Panc1 (cell line): ENCODE results near the gene KRTAP10-4. TPM values are rescaled to one million over a fixed set of nuclear protein-coding genes. Genes with fewer than 3 reads are reported as not detected.

Experiments
- ATAC-seq: fragments of 200-7000 bp; cut with Tn5 transposase; 2 replicates; pipeline ENCODE4 v1.9.1; 2020; ENCODE audit warnings: mild to moderate bottlenecking, moderate library complexity
- BruUV-seq: library from RNA; stranded (reverse); fragments of 400-500 nt; replicated peaks from 2 replicates; lab custom pipeline; 2021; lab: Mats Ljungman, UMichigan
- CTCF ChIA-PET: fragments of 300-600 bp; sonication (Branson Sonifier 250); formaldehyde crosslinking; loops from one replicate; lab custom pipeline; 2022; ENCODE audit warnings: antibody characterized with exemption; lab: Charles Lee
- POLR2A ChIA-PET: fragments of 300-600 bp; sonication (Branson Sonifier 250); formaldehyde crosslinking; loops from one replicate; lab custom pipeline; 2022; ENCODE audit warnings: antibody characterized with exemption; lab: Charles Lee
- DNase-seq: peaks from one replicate; pipeline ENCODE4 v3.0.0-alpha.2; 2010; ENCODE audit warnings: low read depth, low spot score
- H3K27ac ChIP-seq: 2 replicates; pipeline ENCODE4 v1.5.1; 2011; ENCODE audit warnings: mild to moderate bottlenecking, low read length, inconsistent platforms
- H3K27me3 ChIP-seq: fragments of 200-500 bp; sonication (Bioruptor generic); 2 replicates; pipeline ENCODE4 v1.6.0; 2014; ENCODE audit warnings: low read length, inconsistent platforms; ENCODE audit not compliant: control insufficient read depth, insufficient read depth
- H3K36me3 ChIP-seq: fragments of 200-500 bp; sonication (Bioruptor generic); 2 replicates; pipeline ENCODE4 v1.5.1; 2014; ENCODE audit warnings: inconsistent platforms, mild to moderate bottlenecking, low read length, moderate library complexity; ENCODE audit not compliant: control insufficient read depth, insufficient read depth
- H3K4me1 ChIP-seq: 2 replicates; pipeline ENCODE4 v1.5.1; 2011; ENCODE audit warnings: inconsistent platforms, mild to moderate bottlenecking, low read length, moderate library complexity; ENCODE audit not compliant: control insufficient read depth, insufficient read depth
- H3K4me3 ChIP-seq, 2 experiments: 2 replicates each; pipeline ENCODE4 v1.5.1; 2011 to 2012; ENCODE audit warnings: low read depth in 2 of 2, low read length in 2 of 2, mild to moderate bottlenecking in 2 of 2, inconsistent platforms in 1 of 2, moderate library complexity in 1 of 2
- H3K9me3 ChIP-seq: fragments of 200-500 bp; sonication (Bioruptor generic); 2 replicates; pipeline ENCODE4 v1.5.1; 2014; ENCODE audit warnings: low read depth, mild to moderate bottlenecking, inconsistent platforms, low read length, moderate library complexity; ENCODE audit not compliant: control insufficient read depth, insufficient read depth
- POLR2AphosphoS5 ChIP-seq: IDR thresholded peaks from 2 replicates; pipeline ENCODE4 v1.6.1; 2012; ENCODE audit warnings: mild to moderate bottlenecking, low read depth, low read length, moderate library complexity
- SIN3A ChIP-seq: IDR thresholded peaks from 2 replicates; pipeline ENCODE4 v1.6.1; 2012; ENCODE audit warnings: low read depth, mild to moderate bottlenecking, low read length, moderate library complexity, borderline replicate concordance; ENCODE audit not compliant: insufficient read depth
- TCF7L2 ChIP-seq: IDR thresholded peaks from 2 replicates; pipeline ENCODE4 v1.6.1; 2011; ENCODE audit warnings: mild to moderate bottlenecking, low read depth, low read length, inconsistent platforms
- in situ Hi-C: cut with HindIII; loops from 2 replicates; pipeline ENCODE4 v1.10.0; 2016; ENCODE audit warnings: low sequenced_read_pairs, low pct_unique_long_range_greater_than_20kb
- intact Hi-C: fragments of 100-400 bp; cut with micrococcal nuclease; formaldehyde crosslinking; loops from one replicate; pipeline ENCODE4 v1.10.0; 2022; ENCODE audit not compliant: unreplicated experiment
- total RNA-seq: library from RNA; stranded (reverse); gene quantifications from one replicate; pipeline ENCODE4 v1.2.1, GENCODE V29; 2021; ENCODE audit not compliant: unreplicated experiment
- TF ChIP-seq, protein P1 (sequence below), 2 experiments: IDR thresholded peaks; 2 replicates each; pipeline ENCODE4 v1.6.1; 2011 to 2012; ENCODE audit warnings: low read depth in 2 of 2, control low read depth in 1 of 2, low read length in 1 of 2, mild to moderate bottlenecking in 1 of 2, moderate library complexity in 1 of 2; ENCODE audit not compliant: insufficient read depth in 1 of 2
- TF ChIP-seq, protein P2 (sequence below): fragments of 450-650 bp; IDR thresholded peaks from 2 replicates; pipeline ENCODE4 v1.5.1; 2017; ENCODE audit warnings: mild to moderate bottlenecking

KRTAP10-4 gene
- total RNA-seq, 1 experiment from 2014 or later, result not detected

DNA sequence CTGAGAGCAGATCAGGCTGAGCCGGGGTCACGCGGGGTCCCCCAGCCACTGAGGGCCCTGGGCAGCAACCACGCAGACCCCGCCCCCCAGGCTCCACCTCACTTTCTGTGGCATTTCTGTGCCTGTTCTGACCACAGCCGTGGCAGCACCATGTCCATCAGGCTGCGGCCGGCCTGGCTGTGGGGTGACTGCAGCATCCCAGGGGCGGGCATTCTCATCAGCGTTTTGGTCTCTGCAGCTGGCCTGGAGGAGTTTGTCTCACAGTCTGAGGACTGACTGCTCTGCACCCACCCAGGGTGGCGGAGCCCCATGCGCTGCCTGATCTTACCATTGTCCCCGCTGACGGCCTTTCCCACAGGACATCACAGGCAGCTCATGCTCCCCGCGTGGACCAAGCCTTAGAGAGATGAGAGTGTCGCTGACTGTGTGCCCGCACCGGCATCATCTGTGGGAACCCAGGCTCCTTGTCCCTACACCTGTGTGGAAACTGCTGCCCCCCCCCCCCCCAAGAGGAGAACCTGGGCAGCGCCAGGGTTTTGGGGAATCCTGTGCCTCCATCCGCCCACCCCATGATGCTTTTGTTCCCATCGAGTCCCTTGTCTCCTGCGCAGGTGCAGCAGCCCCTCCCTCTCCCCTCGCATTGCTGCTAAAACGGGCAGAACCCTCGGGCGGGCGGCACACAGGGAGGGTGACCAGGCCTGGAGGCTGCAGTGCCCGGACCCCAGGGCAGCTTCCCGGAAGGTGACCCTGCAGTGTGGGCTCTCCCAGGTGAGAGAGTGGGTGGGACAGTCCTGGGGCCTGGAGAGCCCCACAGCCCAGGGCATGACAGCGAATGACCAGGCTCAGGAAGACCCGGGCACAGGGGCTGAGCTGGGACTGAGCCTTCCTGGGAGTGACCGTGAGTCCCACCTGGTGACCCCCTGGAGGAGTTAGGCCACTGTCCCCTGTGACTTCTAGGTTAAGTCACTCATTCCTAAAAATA is 35.3 kb upstream of the KRTAP10-4 start:
- Histone ChIP-seq H3K27ac (no peak overlapping the region), H3K4me1 (no peaks in the 10 kb centered on the region), H3K4me3 (no peak overlapping the region), H3K9me3 (peaks cover 10% of the 10 kb centered on the region; the same call in 1 of the 2 replicates), H3K36me3 (no peaks in the 10 kb centered on the region), H3K27me3 (no peaks in the 10 kb centered on the region)
- intact Hi-C loops (no loop called here), in situ Hi-C loops (no loop called here)
- no peak for DNase-seq
- TF ChIP-seq, protein P1, sequence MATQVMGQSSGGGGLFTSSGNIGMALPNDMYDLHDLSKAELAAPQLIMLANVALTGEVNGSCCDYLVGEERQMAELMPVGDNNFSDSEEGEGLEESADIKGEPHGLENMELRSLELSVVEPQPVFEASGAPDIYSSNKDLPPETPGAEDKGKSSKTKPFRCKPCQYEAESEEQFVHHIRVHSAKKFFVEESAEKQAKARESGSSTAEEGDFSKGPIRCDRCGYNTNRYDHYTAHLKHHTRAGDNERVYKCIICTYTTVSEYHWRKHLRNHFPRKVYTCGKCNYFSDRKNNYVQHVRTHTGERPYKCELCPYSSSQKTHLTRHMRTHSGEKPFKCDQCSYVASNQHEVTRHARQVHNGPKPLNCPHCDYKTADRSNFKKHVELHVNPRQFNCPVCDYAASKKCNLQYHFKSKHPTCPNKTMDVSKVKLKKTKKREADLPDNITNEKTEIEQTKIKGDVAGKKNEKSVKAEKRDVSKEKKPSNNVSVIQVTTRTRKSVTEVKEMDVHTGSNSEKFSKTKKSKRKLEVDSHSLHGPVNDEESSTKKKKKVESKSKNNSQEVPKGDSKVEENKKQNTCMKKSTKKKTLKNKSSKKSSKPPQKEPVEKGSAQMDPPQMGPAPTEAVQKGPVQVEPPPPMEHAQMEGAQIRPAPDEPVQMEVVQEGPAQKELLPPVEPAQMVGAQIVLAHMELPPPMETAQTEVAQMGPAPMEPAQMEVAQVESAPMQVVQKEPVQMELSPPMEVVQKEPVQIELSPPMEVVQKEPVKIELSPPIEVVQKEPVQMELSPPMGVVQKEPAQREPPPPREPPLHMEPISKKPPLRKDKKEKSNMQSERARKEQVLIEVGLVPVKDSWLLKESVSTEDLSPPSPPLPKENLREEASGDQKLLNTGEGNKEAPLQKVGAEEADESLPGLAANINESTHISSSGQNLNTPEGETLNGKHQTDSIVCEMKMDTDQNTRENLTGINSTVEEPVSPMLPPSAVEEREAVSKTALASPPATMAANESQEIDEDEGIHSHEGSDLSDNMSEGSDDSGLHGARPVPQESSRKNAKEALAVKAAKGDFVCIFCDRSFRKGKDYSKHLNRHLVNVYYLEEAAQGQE (IDR thresholded peaks at IDR 0.05; ENCODE audit: insufficient read depth in 1 of 2, low read depth in 2 of 2, low read length in 1 of 2), result no peak
- TF ChIP-seq POLR2AphosphoS5 (no peak), TCF7L2 (no peak), SIN3A (no peak)
- TF ChIP-seq, protein P2, sequence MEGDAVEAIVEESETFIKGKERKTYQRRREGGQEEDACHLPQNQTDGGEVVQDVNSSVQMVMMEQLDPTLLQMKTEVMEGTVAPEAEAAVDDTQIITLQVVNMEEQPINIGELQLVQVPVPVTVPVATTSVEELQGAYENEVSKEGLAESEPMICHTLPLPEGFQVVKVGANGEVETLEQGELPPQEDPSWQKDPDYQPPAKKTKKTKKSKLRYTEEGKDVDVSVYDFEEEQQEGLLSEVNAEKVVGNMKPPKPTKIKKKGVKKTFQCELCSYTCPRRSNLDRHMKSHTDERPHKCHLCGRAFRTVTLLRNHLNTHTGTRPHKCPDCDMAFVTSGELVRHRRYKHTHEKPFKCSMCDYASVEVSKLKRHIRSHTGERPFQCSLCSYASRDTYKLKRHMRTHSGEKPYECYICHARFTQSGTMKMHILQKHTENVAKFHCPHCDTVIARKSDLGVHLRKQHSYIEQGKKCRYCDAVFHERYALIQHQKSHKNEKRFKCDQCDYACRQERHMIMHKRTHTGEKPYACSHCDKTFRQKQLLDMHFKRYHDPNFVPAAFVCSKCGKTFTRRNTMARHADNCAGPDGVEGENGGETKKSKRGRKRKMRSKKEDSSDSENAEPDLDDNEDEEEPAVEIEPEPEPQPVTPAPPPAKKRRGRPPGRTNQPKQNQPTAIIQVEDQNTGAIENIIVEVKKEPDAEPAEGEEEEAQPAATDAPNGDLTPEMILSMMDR, result no peak
- no peak for ATAC-seq
- CTCF ChIA-PET, result no interaction called here
- POLR2A ChIA-PET, result no interaction called here
- no TSS peak for BruUV-seq

DNA sequence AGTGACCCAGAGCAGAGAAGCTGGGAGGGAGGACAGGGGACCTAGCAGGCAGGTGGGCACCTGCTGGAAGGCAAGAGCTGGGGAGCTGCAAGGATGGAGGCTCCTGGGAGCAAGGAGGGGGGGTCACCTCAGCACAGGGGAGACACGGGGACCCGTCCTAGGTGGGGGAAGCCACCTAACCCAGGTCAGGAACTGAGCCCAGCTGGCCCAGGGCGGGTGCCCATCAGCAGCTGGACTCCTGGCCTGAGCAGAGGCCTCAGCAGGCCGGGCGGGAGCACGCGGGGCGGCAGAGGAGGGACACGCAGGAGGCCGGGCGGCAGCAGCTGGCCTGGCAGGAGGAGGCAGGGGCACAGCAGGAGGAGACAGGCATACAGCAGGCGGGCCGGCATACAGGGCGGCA is 34.5 kb upstream of the KRTAP10-4 start:
- ChIA-PET CTCF (no interaction called here), POLR2A (no interaction called here)
- no peak for ATAC-seq
- Histone ChIP-seq H3K4me1 (no peaks in the 10 kb centered on the region), H3K36me3 (no peaks in the 10 kb centered on the region), H3K9me3 (peaks cover 12% of the 10 kb centered on the region; the same call in 1 of the 2 replicates), H3K27ac (no peak overlapping the region), H3K4me3 (no peak overlapping the region), H3K27me3 (no peaks in the 10 kb centered on the region)
- TF ChIP-seq, protein P1 (IDR thresholded peaks at IDR 0.05; ENCODE audit: insufficient read depth in 1 of 2, low read depth in 2 of 2, low read length in 1 of 2), result no peak
- TF ChIP-seq TCF7L2, result no peak
- TF ChIP-seq, protein P2, result no peak
- TF ChIP-seq POLR2AphosphoS5, result no peak
- TF ChIP-seq SIN3A, result no peak
- intact Hi-C loops (no loop called here), in situ Hi-C loops (no loop called here)
- BruUV-seq, result no TSS peak
- no peak for DNase-seq
